Measurements from ENCODE around the gene PIANP.
"Not testable (repeated sequence)": the region's sequence is repeated elsewhere in the genome, so short reads cannot be mapped to it uniquely, and the experiment has no call there.

The PIANP gene

GRCh38 chr12:6700646-6701051 is at the start of gene PIANP:
Gene PIANP, minus strand, starts transcription at chr12:6700815. Its CDS starts 2,754 bp downstream, at chr12:6698061.
- H3K4me1 ChIP-seq (ENCODE audit: control insufficient read depth, insufficient read depth, low read length), result peaks cover 17% of the 10 kb centered on the region
- no peak within 1 kb of the TSS for H3K27ac ChIP-seq (ENCODE audit: low read length)
- peak within 1 kb of the TSS; percentile 51 to 67 for H3K4me3 ChIP-seq (ENCODE audit: low read length in 2 of 2)
- H3K9ac ChIP-seq (ENCODE audit: low read length in 2 of 2), result peak within 1 kb of the TSS in 1 of 2 donors; percentile 27
- no peaks in the 10 kb centered on the region for H3K36me3 ChIP-seq (ENCODE audit: control insufficient read depth in 2 of 2, insufficient read depth in 2 of 2, low read length in 2 of 2)
- peaks cover 39 to 45% of the 10 kb centered on the region in 2 donors for H3K27me3 ChIP-seq (ENCODE audit: control insufficient read depth in 1 of 2, insufficient read depth in 2 of 2, low read length in 2 of 2)
- H3K9me3 ChIP-seq (ENCODE audit: control insufficient read depth in 2 of 2, low read length in 2 of 2), result no peaks in the 10 kb centered on the region

- Histone ChIP-seq H3K27me3 (ENCODE audit: control insufficient read depth in 1 of 2, insufficient read depth in 2 of 2, low read length in 2 of 2) (no peaks in the 10 kb centered on the region), H3K9ac (ENCODE audit: low read length in 2 of 2) (no peak overlapping the region), H3K36me3 (ENCODE audit: control insufficient read depth in 2 of 2, insufficient read depth in 2 of 2, low read length in 2 of 2) (peaks cover 46 to 51% of the 10 kb centered on the region in 2 donors), H3K4me1 (ENCODE audit: control insufficient read depth, insufficient read depth, low read length) (peaks cover 22% of the 10 kb centered on the region), H3K4me3 (ENCODE audit: low read length in 2 of 2) (no peak overlapping the region), H3K27ac (ENCODE audit: low read length) (no peak overlapping the region), H3K9me3 (ENCODE audit: control insufficient read depth in 2 of 2, low read length in 2 of 2) (no peaks in the 10 kb centered on the region)
These were observed 48.1 kb upstream of the PIANP start for GRCh38 chr12:6748761-6749160.

- Histone ChIP-seq H3K36me3 (ENCODE audit: control insufficient read depth in 2 of 2, insufficient read depth in 2 of 2, low read length in 2 of 2) (peaks cover 46 to 51% of the 10 kb centered on the region in 2 donors), H3K4me1 (ENCODE audit: control insufficient read depth, insufficient read depth, low read length) (peaks cover 13% of the 10 kb centered on the region), H3K27ac (ENCODE audit: low read length) (no peak overlapping the region), H3K9me3 (ENCODE audit: control insufficient read depth in 2 of 2, low read length in 2 of 2) (no peaks in the 10 kb centered on the region), H3K9ac (ENCODE audit: low read length in 2 of 2) (no peak overlapping the region), H3K27me3 (ENCODE audit: control insufficient read depth in 1 of 2, insufficient read depth in 2 of 2, low read length in 2 of 2) (no peaks in the 10 kb centered on the region), H3K4me3 (ENCODE audit: low read length in 2 of 2) (no peak overlapping the region)
These were observed 46.6 kb upstream of the PIANP start for GRCh38 chr12:6747216-6747615.

GRCh38 chr12:6745741-6746525 is 45.3 kb upstream of the PIANP start:
- no peak overlapping the region for H3K4me3 ChIP-seq (ENCODE audit: low read length in 2 of 2)
- H3K4me1 ChIP-seq (ENCODE audit: control insufficient read depth, insufficient read depth, low read length), result peaks cover 4% of the 10 kb centered on the region
- peak overlapping the region in 1 of 2 donors; percentile 13 for H3K9ac ChIP-seq (ENCODE audit: low read length in 2 of 2)
- H3K27ac ChIP-seq (ENCODE audit: low read length), result peak overlapping the region; percentile 37
- no peaks in the 10 kb centered on the region for H3K27me3 ChIP-seq (ENCODE audit: control insufficient read depth in 1 of 2, insufficient read depth in 2 of 2, low read length in 2 of 2)
- H3K9me3 ChIP-seq (ENCODE audit: control insufficient read depth in 2 of 2, low read length in 2 of 2), result no peaks in the 10 kb centered on the region
- H3K36me3 ChIP-seq (ENCODE audit: control insufficient read depth in 2 of 2, insufficient read depth in 2 of 2, low read length in 2 of 2), result peaks cover 41 to 43% of the 10 kb centered on the region in 2 donors

GRCh38 chr12:6743300-6743699 is 42.7 kb upstream of the PIANP start:
- H3K9me3 ChIP-seq (ENCODE audit: control insufficient read depth in 2 of 2, low read length in 2 of 2); H3K27me3 ChIP-seq (ENCODE audit: control insufficient read depth in 1 of 2, insufficient read depth in 2 of 2, low read length in 2 of 2); H3K9ac ChIP-seq (ENCODE audit: low read length in 2 of 2); H3K4me3 ChIP-seq (ENCODE audit: low read length in 2 of 2); H3K4me1 ChIP-seq (ENCODE audit: control insufficient read depth, insufficient read depth, low read length); H3K27ac ChIP-seq (ENCODE audit: low read length): not testable (repeated sequence)
- H3K36me3 ChIP-seq (ENCODE audit: control insufficient read depth in 2 of 2, insufficient read depth in 2 of 2, low read length in 2 of 2), result peaks cover 20% of the 10 kb centered on the region in 2 donors

- H3K9ac ChIP-seq (ENCODE audit: low read length in 2 of 2), result no peak overlapping the region
- no peaks in the 10 kb centered on the region for H3K4me1 ChIP-seq (ENCODE audit: control insufficient read depth, insufficient read depth, low read length)
- no peak overlapping the region for H3K27ac ChIP-seq (ENCODE audit: low read length)
- H3K27me3 ChIP-seq (ENCODE audit: control insufficient read depth in 1 of 2, insufficient read depth in 2 of 2, low read length in 2 of 2), result no peaks in the 10 kb centered on the region
- H3K36me3 ChIP-seq (ENCODE audit: control insufficient read depth in 2 of 2, insufficient read depth in 2 of 2, low read length in 2 of 2), result peaks cover 15 to 16% of the 10 kb centered on the region in 2 donors
- H3K9me3 ChIP-seq (ENCODE audit: control insufficient read depth in 2 of 2, low read length in 2 of 2), result no peaks in the 10 kb centered on the region
- no peak overlapping the region for H3K4me3 ChIP-seq (ENCODE audit: low read length in 2 of 2)
These were observed 42.2 kb upstream of the PIANP start for GRCh38 chr12:6742834-6743233.

GRCh38 chr12:6742080-6742479 is 41.5 kb upstream of the PIANP start:
- not testable (repeated sequence) for H3K27me3 ChIP-seq (ENCODE audit: control insufficient read depth in 1 of 2, insufficient read depth in 2 of 2, low read length in 2 of 2); H3K4me3 ChIP-seq (ENCODE audit: low read length in 2 of 2); H3K9ac ChIP-seq (ENCODE audit: low read length in 2 of 2); H3K27ac ChIP-seq (ENCODE audit: low read length); H3K4me1 ChIP-seq (ENCODE audit: control insufficient read depth, insufficient read depth, low read length); H3K9me3 ChIP-seq (ENCODE audit: control insufficient read depth in 2 of 2, low read length in 2 of 2)
- peaks cover 8 to 11% of the 10 kb centered on the region in 2 donors for H3K36me3 ChIP-seq (ENCODE audit: control insufficient read depth in 2 of 2, insufficient read depth in 2 of 2, low read length in 2 of 2)

GRCh38 chr12:6736754-6737153 is 36.1 kb upstream of the PIANP start:
- H3K4me3 ChIP-seq (ENCODE audit: low read length in 2 of 2), result no peak overlapping the region
- no peaks in the 10 kb centered on the region for H3K9me3 ChIP-seq (ENCODE audit: control insufficient read depth in 2 of 2, low read length in 2 of 2)
- no peak overlapping the region for H3K9ac ChIP-seq (ENCODE audit: low read length in 2 of 2)
- peaks cover 7% of the 10 kb centered on the region for H3K4me1 ChIP-seq (ENCODE audit: control insufficient read depth, insufficient read depth, low read length)
- H3K27ac ChIP-seq (ENCODE audit: low read length), result no peak overlapping the region
- H3K36me3 ChIP-seq (ENCODE audit: control insufficient read depth in 2 of 2, insufficient read depth in 2 of 2, low read length in 2 of 2), result peaks cover 0 to 10% of the 10 kb centered on the region in 2 donors
- H3K27me3 ChIP-seq (ENCODE audit: control insufficient read depth in 1 of 2, insufficient read depth in 2 of 2, low read length in 2 of 2), result no peaks in the 10 kb centered on the region

GRCh38 chr12:6735448-6736191 is 35.0 kb upstream of the PIANP start:
- Histone ChIP-seq H3K27ac (ENCODE audit: low read length) (peak overlapping the region; percentile 49), H3K9ac (ENCODE audit: low read length in 2 of 2) (peak overlapping the region; percentile 5 to 36), H3K4me3 (ENCODE audit: low read length in 2 of 2) (no peak overlapping the region), H3K27me3 (ENCODE audit: control insufficient read depth in 1 of 2, insufficient read depth in 2 of 2, low read length in 2 of 2) (no peaks in the 10 kb centered on the region), H3K4me1 (ENCODE audit: control insufficient read depth, insufficient read depth, low read length) (peaks cover 7% of the 10 kb centered on the region), H3K9me3 (ENCODE audit: control insufficient read depth in 2 of 2, low read length in 2 of 2) (no peaks in the 10 kb centered on the region), H3K36me3 (ENCODE audit: control insufficient read depth in 2 of 2, insufficient read depth in 2 of 2, low read length in 2 of 2) (peaks cover 9 to 19% of the 10 kb centered on the region in 2 donors)

- H3K9ac ChIP-seq (ENCODE audit: low read length in 2 of 2), result peak overlapping the region; percentile 5 to 29
- H3K4me1 ChIP-seq (ENCODE audit: control insufficient read depth, insufficient read depth, low read length), result peaks cover 7% of the 10 kb centered on the region
- H3K9me3 ChIP-seq (ENCODE audit: control insufficient read depth in 2 of 2, low read length in 2 of 2), result no peaks in the 10 kb centered on the region
- no peak overlapping the region for H3K4me3 ChIP-seq (ENCODE audit: low read length in 2 of 2)
- peaks cover 16 to 26% of the 10 kb centered on the region in 2 donors for H3K36me3 ChIP-seq (ENCODE audit: control insufficient read depth in 2 of 2, insufficient read depth in 2 of 2, low read length in 2 of 2)
- H3K27ac ChIP-seq (ENCODE audit: low read length), result peak overlapping the region; percentile 49
- no peaks in the 10 kb centered on the region for H3K27me3 ChIP-seq (ENCODE audit: control insufficient read depth in 1 of 2, insufficient read depth in 2 of 2, low read length in 2 of 2)
These were observed 34.1 kb upstream of the PIANP start for GRCh38 chr12:6734506-6735387.
